HUES64 (cell line): ENCODE measurements around the gene PER2.
A peak's percentile ranks its signal among the peaks of the same experiment; 100 is the strongest.

Experiments
- H3K27ac ChIP-seq: 2 replicates; pipeline ENCODE4 v1.7.0; 2013; ENCODE audit warnings: low read depth, low read length, inconsistent platforms
- H3K27me3 ChIP-seq: 2 replicates; pipeline ENCODE4 v1.6.1; 2013; ENCODE audit warnings: mild to moderate bottlenecking, low read length; ENCODE audit not compliant: insufficient read depth
- H3K36me3 ChIP-seq: 2 replicates; pipeline ENCODE4 v1.6.1; 2013; ENCODE audit warnings: mild to moderate bottlenecking, low read length; ENCODE audit not compliant: insufficient read depth
- H3K4me1 ChIP-seq: 2 replicates; pipeline ENCODE4 v1.6.1; 2013; ENCODE audit warnings: mild to moderate bottlenecking, low read length, moderate library complexity; ENCODE audit not compliant: insufficient read depth
- H3K4me3 ChIP-seq: 2 replicates; pipeline ENCODE4 v1.5.1; 2013; ENCODE audit warnings: mild to moderate bottlenecking, low read length, moderate library complexity
- H3K9ac ChIP-seq: 2 replicates; pipeline ENCODE4 v1.6.1; 2013; ENCODE audit warnings: mild to moderate bottlenecking, low read depth, low read length
- H3K9me3 ChIP-seq: 2 replicates; pipeline ENCODE4 v1.6.1; 2013; ENCODE audit warnings: low read depth, low read length; ENCODE audit not compliant: insufficient read depth
- WGBS: fragments of 150-250, 120-280 bp; methylation state at CpG from one replicate; pipeline ENCODE4 v1.1.7; 2013; ENCODE audit warnings: missing lambda C conversion rate; 5-methylcytosine and 5-hydroxymethylcytosine counted together

PER2 gene

GRCh38 chr2:238240757-238241711 lies 47.4 kb downstream of the PER2 start:
- WGBS = 6% methylated on average over 68 of the region's 71 CpGs
- 0 out of 2 replicates have a peak, but pooled peaks cover 5% of the 10 kb centered on the region for H3K9me3 ChIP-seq
- peak overlapping the region; percentile 48 for H3K4me3 ChIP-seq
- H3K27ac ChIP-seq = no peak overlapping the region; the same call in 1 of the 2 replicates
- H3K9ac ChIP-seq = peak overlapping the region; percentile 25; the same call in 1 of the 2 replicates
- peaks cover 55% of the 10 kb centered on the region for H3K27me3 ChIP-seq
- no peaks in the 10 kb centered on the region; the same call in 1 of the 2 replicates for H3K36me3 ChIP-seq
- no peaks in the 10 kb centered on the region for H3K4me1 ChIP-seq

DNA sequence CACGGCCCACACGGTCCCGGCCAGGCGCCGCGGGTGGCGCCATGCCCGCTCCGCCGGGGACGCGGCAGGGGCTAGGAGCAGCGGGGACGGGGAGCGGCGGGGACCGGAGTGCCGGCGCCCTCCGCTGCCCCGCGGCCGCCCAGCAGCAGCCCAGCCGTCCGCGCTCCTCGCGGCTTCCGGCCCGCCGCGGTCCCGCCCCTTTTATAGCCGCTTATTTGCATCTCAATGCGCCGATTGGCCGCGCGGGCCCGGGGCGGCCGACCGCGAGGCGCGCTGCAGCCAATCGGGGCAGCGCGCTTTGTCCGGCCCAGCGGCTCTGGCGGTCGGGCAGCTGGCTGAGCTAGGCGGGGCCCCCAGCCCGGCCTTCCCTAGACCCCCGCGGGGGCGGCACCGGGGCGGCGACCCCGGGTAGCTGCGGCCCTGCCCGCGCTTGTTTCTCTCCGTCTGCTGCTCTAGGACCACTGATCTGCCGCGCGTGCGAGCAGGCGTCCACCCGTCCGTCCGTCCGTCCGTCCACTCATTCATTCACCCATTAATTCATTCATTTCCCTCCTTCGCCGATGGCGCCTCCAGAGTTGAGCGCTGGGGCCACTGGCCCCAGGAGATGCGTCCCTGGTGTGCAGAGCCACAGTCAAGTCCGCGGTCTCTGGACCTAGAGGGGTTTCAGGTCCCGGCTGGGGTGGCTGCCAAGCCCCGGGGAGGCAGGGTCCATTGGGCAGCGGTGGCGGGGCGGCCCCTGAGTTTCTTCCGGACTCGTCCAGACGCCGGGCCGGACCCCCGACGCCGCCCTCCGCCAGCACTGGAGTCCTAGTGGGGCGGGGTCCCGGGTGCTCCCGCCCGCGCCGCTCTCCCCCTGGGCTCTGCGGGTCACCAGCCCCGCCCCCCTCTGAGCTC lies 48.3 kb downstream of the PER2 start, which contains the start of gene HES6:
TSS of gene HES6 (minus strand) at position 176 of the 894 bp plus-strand sequence. CDS start at position 43, 133 bp downstream.
- H3K4me1 ChIP-seq = no peaks in the 10 kb centered on the region
- H3K4me3 ChIP-seq = peak within 1 kb of the TSS; percentile 69
- H3K9ac ChIP-seq = peak within 1 kb of the TSS; percentile 65
- WGBS = under 1% methylated on average over 104 of the region's 105 CpGs
- no peaks in the 10 kb centered on the region; the same call in 1 of the 2 replicates for H3K36me3 ChIP-seq
- peak within 1 kb of the TSS; percentile 65; the same call in 1 of the 2 replicates for H3K27ac ChIP-seq
- H3K27me3 ChIP-seq = peaks cover 65% of the 10 kb centered on the region
- H3K9me3 ChIP-seq = 0 out of 2 replicates have a peak, but pooled peaks cover 5% of the 10 kb centered on the region

DNA sequence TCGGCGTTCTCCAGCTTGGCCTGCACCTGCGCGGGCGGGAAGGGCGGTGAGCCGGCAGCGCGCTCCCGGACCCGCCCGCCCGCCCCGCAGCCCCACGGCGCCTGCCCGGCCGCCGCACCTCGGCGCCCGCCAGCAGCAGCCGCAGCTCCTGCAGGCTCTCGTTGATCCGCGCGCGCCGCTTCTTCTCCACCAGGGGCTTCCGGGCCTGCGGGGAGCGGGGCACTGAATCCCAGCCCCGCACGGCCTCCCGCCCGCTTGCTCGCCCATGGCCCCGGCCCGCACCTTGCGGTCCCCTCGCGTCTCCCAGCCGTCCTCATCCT lies 48.9 kb downstream of the PER2 start:
- Histone ChIP-seq H3K4me3 (peak overlapping the region; percentile 69), H3K9me3 (0 out of 2 replicates have a peak, but pooled peaks cover 5% of the 10 kb centered on the region), H3K36me3 (no peaks in the 10 kb centered on the region), H3K27me3 (peaks cover 68% of the 10 kb centered on the region), H3K4me1 (no peaks in the 10 kb centered on the region), H3K9ac (peak overlapping the region; percentile 65), H3K27ac (no peak overlapping the region)
- under 1% methylated on average over 43 of the region's 43 CpGs for WGBS

GRCh38 chr2:238238766-238239542 lies 49.5 kb downstream of the PER2 start:
- Histone ChIP-seq H3K27ac (no peak overlapping the region), H3K36me3 (no peaks in the 10 kb centered on the region), H3K9ac (no peak overlapping the region), H3K9me3 (0 out of 2 replicates have a peak, but pooled peaks cover 5% of the 10 kb centered on the region), H3K4me1 (no peaks in the 10 kb centered on the region), H3K4me3 (peak overlapping the region; percentile 69), H3K27me3 (peaks cover 70% of the 10 kb centered on the region)
- 28% methylated on average over 75 of the region's 75 CpGs for WGBS

DNA sequence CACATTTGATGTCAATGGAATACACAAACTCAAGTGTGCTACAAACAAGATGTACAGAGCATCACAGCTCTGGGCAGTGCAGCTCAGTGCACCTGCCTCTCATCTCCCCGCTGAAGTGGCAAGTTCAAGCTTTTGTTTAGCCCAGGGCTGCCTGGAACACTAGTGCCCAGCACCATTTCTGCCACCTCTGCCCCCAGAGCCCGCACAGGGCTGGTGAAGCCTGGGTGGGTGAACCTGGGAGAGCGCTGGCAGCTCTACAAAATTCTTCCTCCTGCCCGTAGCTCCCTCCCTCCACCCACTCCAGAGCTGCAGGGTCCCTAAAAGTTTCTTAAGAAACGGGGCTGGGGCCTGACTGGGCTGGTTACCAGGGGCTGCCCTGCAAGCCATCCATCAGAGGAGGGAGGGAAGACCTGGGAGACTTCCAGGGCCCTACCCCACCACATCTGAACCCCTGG lies 50.1 kb downstream of the PER2 start:
- Histone ChIP-seq H3K9me3 (0 out of 2 replicates have a peak, but pooled peaks cover 5% of the 10 kb centered on the region), H3K36me3 (no peaks in the 10 kb centered on the region), H3K9ac (no peak overlapping the region), H3K4me3 (no peak overlapping the region), H3K4me1 (no peaks in the 10 kb centered on the region), H3K27ac (no peak overlapping the region), H3K27me3 (peaks cover 70% of the 10 kb centered on the region)
- WGBS = 91% methylated on average over 5 of the region's 5 CpGs

DNA sequence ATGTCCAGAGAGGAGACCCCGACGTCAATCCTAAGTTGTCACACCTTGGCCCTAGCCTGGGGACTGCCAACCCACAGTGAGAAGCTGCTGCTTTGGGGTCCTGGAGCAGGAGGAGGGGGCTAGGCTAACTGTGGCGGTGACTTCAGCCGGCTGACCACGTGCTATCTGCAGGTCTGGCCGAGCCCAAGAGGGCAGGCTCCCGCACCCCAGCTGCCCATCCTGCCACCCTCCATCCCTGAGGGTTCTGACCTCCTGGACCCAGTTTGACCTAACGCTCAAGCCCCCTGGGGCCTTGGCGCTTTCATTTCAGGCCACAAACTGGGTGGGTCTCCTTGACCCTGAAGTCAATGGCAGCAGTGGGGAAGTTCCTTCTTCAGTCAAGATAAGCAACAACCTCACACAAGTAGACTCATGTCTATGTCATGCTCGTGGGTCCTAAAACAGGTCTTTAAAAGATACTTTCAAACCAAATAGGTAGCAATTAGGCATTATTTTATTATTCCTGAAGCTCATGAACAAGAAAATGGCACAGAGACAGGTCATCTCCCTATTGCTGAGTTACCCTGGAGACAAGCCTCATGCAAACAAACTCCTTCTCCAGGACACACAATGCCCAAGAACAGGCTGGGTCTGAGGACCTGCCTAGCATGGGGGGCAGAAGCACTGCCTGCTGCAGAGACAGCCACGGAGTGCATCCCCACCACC lies 50.8 kb downstream of the PER2 start:
- Histone ChIP-seq H3K9ac (no peak overlapping the region), H3K27ac (no peak overlapping the region), H3K27me3 (peaks cover 70% of the 10 kb centered on the region), H3K4me3 (no peak overlapping the region), H3K9me3 (0 out of 2 replicates have a peak, but pooled peaks cover 5% of the 10 kb centered on the region), H3K36me3 (no peaks in the 10 kb centered on the region), H3K4me1 (no peaks in the 10 kb centered on the region)
- 84% methylated on average over 10 of the region's 11 CpGs for WGBS

DNA sequence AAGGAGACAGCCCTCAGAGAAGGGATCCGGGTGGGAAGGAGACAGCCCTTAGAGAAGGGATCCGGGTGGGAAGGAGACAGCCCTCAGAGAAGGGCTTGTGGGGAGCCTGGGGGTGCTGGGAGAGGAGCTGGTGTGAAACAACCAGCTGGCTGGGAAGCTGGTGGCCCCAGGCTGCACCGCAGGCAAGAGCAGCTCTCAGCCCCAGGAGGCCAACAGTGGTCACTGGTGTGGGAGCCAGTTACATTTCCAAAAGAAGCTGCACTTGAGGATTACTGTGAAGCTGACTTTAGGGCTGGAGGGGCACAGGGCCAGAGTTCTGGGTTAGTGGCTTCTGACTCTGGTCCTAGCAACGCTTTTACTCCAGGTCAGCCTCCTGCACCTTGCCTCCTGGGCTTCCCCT lies 51.8 kb downstream of the PER2 start:
- Histone ChIP-seq H3K27ac (no peak overlapping the region), H3K36me3 (no peaks in the 10 kb centered on the region), H3K4me1 (no peaks in the 10 kb centered on the region), H3K9me3 (0 out of 2 replicates have a peak, but pooled peaks cover 5% of the 10 kb centered on the region), H3K4me3 (no peak overlapping the region), H3K9ac (no peak overlapping the region), H3K27me3 (peaks cover 68% of the 10 kb centered on the region)
- WGBS = 89% methylated on average over 4 of the region's 4 CpGs

- H3K9me3 ChIP-seq = 0 out of 2 replicates have a peak, but pooled peaks cover 5% of the 10 kb centered on the region
- no peaks in the 10 kb centered on the region for H3K36me3 ChIP-seq
- no peak overlapping the region for H3K4me3 ChIP-seq
- H3K27me3 ChIP-seq = peaks cover 67% of the 10 kb centered on the region
- H3K4me1 ChIP-seq = no peaks in the 10 kb centered on the region
- H3K27ac ChIP-seq = no peak overlapping the region
- WGBS = 79% methylated on average over 7 of the region's 7 CpGs
- H3K9ac ChIP-seq = no peak overlapping the region
Observed at GRCh38 chr2:238235856-238236255, 52.6 kb downstream of the PER2 start.

DNA sequence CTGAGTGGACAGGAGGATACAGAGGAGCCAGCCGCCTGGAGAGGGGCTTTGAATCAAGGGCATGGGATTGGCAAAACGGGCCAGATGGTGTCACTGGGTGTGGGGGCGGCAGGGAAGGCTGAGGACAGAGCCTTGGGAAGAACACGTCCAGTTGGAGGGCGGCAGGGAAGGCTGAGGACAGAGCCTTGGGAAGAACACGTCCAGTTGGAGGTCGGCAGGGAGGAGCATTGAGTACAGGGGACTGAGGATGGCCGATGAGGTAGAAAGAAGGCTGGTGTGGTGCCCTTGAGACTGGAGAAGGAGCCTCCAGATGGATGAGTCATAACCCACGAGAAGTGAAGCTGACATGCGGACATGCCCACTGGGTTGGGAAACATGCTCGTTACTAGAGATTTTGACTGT lies 53.1 kb downstream of the PER2 start:
- no peak overlapping the region for H3K27ac ChIP-seq
- no peaks in the 10 kb centered on the region for H3K36me3 ChIP-seq
- no peak overlapping the region for H3K4me3 ChIP-seq
- H3K9me3 ChIP-seq = 0 out of 2 replicates have a peak, but pooled peaks cover 5% of the 10 kb centered on the region
- H3K27me3 ChIP-seq = peaks cover 70% of the 10 kb centered on the region
- 66% methylated on average over 11 of the region's 11 CpGs for WGBS
- H3K9ac ChIP-seq = no peak overlapping the region
- no peaks in the 10 kb centered on the region for H3K4me1 ChIP-seq

DNA sequence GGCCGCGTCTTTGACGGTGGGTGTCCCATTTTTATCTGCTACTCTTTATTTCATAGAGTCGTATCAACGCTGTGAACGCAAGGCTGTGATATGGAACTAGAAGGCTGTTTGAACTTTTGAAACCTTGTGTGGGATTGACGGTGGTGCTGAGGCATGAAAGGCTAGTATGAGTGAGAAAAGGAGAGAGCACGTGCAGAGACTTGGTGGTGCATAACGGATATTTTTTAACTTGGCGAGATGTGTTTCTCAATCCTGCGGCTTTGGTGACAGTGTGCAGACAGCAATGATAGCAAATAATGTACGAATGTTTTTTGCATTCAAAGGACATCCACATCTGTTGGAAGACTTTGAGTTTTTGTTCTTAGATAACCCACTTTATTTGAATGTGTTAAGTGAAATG lies 54.8 kb downstream of the PER2 start:
- Histone ChIP-seq H3K36me3 (no peaks in the 10 kb centered on the region), H3K9ac (no peak overlapping the region), H3K4me3 (no peak overlapping the region), H3K27me3 (peaks cover 68% of the 10 kb centered on the region), H3K9me3 (0 out of 2 replicates have a peak, but pooled peaks cover under 1% of the 10 kb centered on the region), H3K27ac (no peak overlapping the region), H3K4me1 (no peaks in the 10 kb centered on the region)
- WGBS = 85% methylated on average over 11 of the region's 12 CpGs
